ENCODE results near the gene ASIP. TPM values are rescaled to one million over a fixed set of nuclear protein-coding genes. Genes with fewer than 3 reads are reported as not detected.

The ASIP gene
- total and polyA plus RNA-seq, 2 of the 13 experiments (the other 11 are each of a cell fraction or from before 2014, with no cell fraction given) = not detected

DNA sequence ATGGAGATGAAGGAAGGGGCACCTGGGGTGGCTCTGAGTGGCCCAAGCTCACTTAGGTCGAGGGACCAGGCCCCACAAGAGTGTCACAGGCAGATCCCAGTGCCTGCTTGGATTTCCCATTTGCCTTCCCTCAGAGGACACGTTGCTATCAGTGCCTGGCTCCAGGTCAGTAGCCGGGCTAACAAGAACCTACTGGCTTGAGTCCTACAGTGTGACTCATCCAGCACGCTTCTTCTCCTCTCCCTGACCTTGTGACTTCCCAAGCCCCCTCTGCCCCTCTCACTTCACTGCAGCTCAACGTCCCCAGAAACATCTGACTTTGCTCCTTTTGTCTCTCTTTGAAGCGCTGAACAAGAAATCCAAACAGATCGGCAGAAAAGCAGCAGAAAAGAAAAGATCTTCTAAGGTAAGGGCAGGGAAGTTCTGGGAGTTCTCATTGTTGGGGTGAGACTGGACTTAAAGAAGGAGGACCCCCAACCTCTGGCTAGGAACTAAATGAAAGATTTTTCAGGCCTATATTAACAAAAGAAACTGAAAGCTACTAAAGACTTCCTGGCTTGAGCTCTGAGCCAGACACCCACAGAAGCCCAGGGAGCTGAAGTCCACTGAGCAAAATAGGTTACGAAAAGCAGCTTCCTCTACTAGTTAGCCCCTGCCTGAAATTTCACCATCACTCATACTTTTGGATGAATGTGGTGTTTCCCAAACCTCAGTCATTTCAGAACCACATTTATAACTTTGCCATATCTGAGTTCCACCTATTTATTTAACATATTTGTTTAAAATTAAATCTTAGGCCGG is 21.5 kb downstream of the ASIP start (continued):
- TF ChIP-seq, protein P1, sequence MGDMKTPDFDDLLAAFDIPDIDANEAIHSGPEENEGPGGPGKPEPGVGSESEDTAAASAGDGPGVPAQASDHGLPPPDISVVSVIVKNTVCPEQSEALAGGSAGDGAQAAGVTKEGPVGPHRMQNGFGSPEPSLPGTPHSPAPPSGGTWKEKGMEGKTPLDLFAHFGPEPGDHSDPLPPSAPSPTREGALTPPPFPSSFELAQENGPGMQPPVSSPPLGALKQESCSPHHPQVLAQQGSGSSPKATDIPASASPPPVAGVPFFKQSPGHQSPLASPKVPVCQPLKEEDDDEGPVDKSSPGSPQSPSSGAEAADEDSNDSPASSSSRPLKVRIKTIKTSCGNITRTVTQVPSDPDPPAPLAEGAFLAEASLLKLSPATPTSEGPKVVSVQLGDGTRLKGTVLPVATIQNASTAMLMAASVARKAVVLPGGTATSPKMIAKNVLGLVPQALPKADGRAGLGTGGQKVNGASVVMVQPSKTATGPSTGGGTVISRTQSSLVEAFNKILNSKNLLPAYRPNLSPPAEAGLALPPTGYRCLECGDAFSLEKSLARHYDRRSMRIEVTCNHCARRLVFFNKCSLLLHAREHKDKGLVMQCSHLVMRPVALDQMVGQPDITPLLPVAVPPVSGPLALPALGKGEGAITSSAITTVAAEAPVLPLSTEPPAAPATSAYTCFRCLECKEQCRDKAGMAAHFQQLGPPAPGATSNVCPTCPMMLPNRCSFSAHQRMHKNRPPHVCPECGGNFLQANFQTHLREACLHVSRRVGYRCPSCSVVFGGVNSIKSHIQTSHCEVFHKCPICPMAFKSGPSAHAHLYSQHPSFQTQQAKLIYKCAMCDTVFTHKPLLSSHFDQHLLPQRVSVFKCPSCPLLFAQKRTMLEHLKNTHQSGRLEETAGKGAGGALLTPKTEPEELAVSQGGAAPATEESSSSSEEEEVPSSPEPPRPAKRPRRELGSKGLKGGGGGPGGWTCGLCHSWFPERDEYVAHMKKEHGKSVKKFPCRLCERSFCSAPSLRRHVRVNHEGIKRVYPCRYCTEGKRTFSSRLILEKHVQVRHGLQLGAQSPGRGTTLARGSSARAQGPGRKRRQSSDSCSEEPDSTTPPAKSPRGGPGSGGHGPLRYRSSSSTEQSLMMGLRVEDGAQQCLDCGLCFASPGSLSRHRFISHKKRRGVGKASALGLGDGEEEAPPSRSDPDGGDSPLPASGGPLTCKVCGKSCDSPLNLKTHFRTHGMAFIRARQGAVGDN (CRISPR knock-in tag; IDR thresholded peaks at IDR 0.05) = peak; percentile 57; the same call in 1 of the 2 replicates
- peak; percentile 57; the same call in 1 of the 2 replicates for TF ChIP-seq ARHGAP35 (CRISPR knock-in tag; IDR thresholded peaks at IDR 0.05; ENCODE audit: borderline replicate concordance)
- TF ChIP-seq, protein P2, sequence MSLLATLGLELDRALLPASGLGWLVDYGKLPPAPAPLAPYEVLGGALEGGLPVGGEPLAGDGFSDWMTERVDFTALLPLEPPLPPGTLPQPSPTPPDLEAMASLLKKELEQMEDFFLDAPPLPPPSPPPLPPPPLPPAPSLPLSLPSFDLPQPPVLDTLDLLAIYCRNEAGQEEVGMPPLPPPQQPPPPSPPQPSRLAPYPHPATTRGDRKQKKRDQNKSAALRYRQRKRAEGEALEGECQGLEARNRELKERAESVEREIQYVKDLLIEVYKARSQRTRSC (CRISPR knock-in tag; IDR thresholded peaks at IDR 0.05; ENCODE audit: low read depth) = 0 out of 2 replicates have a peak, but pooled peaks have one; percentile 68
- no peak for TF ChIP-seq SOX13 (IDR thresholded peaks at IDR 0.05)
- TF ChIP-seq SOX13 (CRISPR knock-in tag; conservative IDR thresholded peaks at IDR 0.05 in 1 of 2, IDR thresholded peaks at IDR 0.05 in 1 of 2) = 0 out of 4 replicates have a peak, but pooled peaks of 1 of the 2 experiments have one; percentile 19
- TF ChIP-seq, protein P3, sequence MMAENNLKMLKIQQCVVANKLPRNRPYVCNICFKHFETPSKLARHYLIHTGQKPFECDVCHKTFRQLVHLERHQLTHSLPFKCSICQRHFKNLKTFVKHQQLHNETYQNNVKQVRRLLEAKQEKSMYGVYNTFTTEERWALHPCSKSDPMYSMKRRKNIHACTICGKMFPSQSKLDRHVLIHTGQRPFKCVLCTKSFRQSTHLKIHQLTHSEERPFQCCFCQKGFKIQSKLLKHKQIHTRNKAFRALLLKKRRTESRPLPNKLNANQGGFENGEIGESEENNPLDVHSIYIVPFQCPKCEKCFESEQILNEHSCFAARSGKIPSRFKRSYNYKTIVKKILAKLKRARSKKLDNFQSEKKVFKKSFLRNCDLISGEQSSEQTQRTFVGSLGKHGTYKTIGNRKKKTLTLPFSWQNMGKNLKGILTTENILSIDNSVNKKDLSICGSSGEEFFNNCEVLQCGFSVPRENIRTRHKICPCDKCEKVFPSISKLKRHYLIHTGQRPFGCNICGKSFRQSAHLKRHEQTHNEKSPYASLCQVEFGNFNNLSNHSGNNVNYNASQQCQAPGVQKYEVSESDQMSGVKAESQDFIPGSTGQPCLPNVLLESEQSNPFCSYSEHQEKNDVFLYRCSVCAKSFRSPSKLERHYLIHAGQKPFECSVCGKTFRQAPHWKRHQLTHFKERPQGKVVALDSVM (CRISPR knock-in tag; IDR thresholded peaks at IDR 0.05) = no peak
- TF ChIP-seq, protein P4, sequence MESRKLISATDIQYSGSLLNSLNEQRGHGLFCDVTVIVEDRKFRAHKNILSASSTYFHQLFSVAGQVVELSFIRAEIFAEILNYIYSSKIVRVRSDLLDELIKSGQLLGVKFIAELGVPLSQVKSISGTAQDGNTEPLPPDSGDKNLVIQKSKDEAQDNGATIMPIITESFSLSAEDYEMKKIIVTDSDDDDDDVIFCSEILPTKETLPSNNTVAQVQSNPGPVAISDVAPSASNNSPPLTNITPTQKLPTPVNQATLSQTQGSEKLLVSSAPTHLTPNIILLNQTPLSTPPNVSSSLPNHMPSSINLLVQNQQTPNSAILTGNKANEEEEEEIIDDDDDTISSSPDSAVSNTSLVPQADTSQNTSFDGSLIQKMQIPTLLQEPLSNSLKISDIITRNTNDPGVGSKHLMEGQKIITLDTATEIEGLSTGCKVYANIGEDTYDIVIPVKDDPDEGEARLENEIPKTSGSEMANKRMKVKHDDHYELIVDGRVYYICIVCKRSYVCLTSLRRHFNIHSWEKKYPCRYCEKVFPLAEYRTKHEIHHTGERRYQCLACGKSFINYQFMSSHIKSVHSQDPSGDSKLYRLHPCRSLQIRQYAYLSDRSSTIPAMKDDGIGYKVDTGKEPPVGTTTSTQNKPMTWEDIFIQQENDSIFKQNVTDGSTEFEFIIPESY (CRISPR knock-in tag; IDR thresholded peaks at IDR 0.05) = no peak
- TF ChIP-seq ELF1 (CRISPR knock-in tag; IDR thresholded peaks at IDR 0.05) = peak; percentile 31; the same call in 1 of the 2 replicates
- 0 out of 2 replicates have a peak, but pooled peaks have one; percentile 49 for TF ChIP-seq ZNF670 (CRISPR knock-in tag; IDR thresholded peaks at IDR 0.05; ENCODE audit: borderline replicate concordance)
- 0 out of 2 replicates have a peak, but pooled peaks have one; percentile 30 for TF ChIP-seq PHF8 (CRISPR knock-in tag; IDR thresholded peaks at IDR 0.05)
- TF ChIP-seq MYC (CRISPR knock-in tag; IDR thresholded peaks at IDR 0.05; ENCODE audit: borderline replicate concordance) = peak; percentile 44; the same call in 1 of the 2 replicates
- peak; percentile 24; the same call in 1 of the 2 replicates for TF ChIP-seq SAP130 (CRISPR knock-in tag; IDR thresholded peaks at IDR 0.05; ENCODE audit: low read depth)
- 0 out of 2 replicates have a peak, but pooled peaks have one; percentile 15 for TF ChIP-seq ZNF614 (CRISPR knock-in tag; IDR thresholded peaks at IDR 0.05; ENCODE audit: borderline replicate concordance)
- TF ChIP-seq, protein P5, sequence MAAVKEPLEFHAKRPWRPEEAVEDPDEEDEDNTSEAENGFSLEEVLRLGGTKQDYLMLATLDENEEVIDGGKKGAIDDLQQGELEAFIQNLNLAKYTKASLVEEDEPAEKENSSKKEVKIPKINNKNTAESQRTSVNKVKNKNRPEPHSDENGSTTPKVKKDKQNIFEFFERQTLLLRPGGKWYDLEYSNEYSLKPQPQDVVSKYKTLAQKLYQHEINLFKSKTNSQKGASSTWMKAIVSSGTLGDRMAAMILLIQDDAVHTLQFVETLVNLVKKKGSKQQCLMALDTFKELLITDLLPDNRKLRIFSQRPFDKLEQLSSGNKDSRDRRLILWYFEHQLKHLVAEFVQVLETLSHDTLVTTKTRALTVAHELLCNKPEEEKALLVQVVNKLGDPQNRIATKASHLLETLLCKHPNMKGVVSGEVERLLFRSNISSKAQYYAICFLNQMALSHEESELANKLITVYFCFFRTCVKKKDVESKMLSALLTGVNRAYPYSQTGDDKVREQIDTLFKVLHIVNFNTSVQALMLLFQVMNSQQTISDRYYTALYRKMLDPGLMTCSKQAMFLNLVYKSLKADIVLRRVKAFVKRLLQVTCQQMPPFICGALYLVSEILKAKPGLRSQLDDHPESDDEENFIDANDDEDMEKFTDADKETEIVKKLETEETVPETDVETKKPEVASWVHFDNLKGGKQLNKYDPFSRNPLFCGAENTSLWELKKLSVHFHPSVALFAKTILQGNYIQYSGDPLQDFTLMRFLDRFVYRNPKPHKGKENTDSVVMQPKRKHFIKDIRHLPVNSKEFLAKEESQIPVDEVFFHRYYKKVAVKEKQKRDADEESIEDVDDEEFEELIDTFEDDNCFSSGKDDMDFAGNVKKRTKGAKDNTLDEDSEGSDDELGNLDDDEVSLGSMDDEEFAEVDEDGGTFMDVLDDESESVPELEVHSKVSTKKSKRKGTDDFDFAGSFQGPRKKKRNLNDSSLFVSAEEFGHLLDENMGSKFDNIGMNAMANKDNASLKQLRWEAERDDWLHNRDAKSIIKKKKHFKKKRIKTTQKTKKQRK (IDR thresholded peaks at IDR 0.05; ENCODE audit: low read length) = no peak
- TF ChIP-seq ZFX (CRISPR knock-in tag; IDR thresholded peaks at IDR 0.05; ENCODE audit: low read depth) = peak; percentile 57

All from HepG2 (cell line).